ENCODE data around the gene DEFB129.
"Not testable (repeated sequence)": the region's sequence is repeated elsewhere in the genome, so short reads cannot be mapped to it uniquely, and the experiment has no call there.

DEFB129 gene, protein sequence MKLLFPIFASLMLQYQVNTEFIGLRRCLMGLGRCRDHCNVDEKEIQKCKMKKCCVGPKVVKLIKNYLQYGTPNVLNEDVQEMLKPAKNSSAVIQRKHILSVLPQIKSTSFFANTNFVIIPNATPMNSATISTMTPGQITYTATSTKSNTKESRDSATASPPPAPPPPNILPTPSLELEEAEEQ

DNA sequence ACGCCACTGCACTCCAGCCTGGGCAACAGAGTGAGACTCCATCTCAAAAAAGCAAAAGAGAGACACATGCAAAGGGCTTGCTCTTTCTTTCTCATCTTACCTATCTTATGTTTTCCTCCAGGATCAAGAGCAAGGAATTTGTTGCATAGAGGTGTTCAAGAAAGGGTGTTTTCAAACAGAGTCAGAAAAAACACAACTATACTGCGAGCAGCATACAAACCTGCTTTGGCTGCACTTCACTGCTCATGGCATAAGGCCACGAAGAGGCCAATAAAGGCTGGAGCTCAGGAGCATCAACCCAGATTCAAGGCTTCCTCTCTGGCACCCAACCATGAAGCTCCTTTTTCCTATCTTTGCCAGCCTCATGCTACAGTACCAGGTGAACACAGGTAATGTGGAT lies at the start of gene DEFB129:
DEFB129 (plus strand) TSS at position 301 of the 400 bp plus-strand sequence; CDS start at position 332, 31 bp downstream.
- in situ Hi-C loops (cut with MboI; ENCODE audit: low sequenced_read_pairs), result no loop called here

DNA sequence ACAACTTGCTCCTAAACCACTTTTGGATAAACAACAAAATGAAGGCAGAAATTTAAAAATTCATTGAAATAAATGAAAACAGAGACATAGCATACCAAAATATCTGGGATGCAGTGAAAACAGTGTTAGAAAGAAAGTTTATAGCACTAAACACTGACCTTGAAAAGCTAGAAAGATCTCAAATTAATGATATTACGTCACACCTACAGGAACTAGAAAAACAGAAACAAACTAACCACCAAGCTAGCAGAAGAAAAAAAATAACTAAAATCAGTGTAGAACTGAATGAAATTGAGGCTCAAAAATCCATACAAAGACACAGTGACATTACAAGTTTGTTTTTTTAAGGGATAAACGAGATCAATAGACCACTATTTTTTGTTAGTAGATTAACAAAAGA lies 42.8 kb upstream of the DEFB129 start:
- in situ Hi-C loops (cut with MboI; ENCODE audit: low sequenced_read_pairs), result no loop called here

DNA sequence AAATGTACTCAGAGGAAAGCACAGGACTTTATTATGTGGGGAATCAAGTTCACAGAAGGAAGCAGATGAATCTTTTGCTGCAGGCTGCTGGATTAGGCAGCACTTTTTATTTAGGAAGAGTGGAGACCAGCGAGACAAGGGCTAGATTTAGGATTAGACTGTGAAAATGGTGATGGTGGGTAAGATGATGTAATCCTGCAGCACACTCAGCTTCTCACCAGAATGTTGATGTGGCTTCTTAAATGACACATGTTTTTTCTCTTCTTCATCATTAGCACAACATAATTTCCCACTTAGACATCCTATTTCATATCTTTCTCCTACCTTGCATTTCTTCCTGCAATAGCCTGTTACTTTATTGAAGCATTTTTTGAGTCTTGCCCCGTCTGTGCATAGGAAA lies 39.3 kb upstream of the DEFB129 start:
- in situ Hi-C loops (cut with MboI; ENCODE audit: low sequenced_read_pairs), result no loop called here

DNA sequence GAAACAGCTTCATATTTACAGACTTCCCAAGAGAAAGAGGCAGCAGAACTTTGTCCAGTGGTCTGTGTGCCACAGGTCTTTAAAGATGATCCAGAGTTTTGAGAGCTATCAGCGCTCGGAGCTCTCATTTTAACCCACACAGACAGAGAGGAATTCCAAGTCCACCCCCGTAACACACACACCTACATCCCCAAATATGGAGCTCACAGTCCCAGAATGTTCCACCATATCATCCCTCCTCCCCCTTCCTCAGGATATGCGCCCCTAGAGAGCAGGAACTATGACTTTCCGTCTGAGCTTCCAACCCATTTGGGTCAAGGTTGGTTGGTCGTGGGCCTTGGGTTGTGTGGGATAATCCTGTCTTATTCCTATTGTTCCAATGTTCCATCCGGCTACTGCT lies 37.4 kb upstream of the DEFB129 start, which contains the start of gene DEFB128:
DEFB128 (minus strand) TSS at position 101 of the 400 bp plus-strand sequence; CDS start at position 13, 88 bp downstream.
- in situ Hi-C loops (cut with MboI; ENCODE audit: low sequenced_read_pairs), result no loop called here

DNA sequence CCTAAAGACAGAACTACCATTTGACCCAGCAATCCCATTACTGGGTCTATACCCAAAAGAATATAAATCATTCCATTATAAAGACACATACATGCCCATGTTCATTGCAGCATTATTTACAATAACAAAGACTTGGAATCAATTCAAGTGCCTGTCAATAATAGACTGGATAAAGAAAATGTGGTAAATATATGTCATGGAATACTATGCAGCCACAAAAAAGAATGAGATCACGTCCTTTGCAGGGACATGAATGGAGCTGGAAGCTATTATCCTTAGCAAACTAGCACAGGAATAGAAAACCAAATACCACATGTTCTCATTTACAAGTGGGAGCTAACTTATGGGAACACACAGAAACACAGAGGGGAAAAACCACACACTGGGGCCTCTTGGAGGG lies 28.8 kb upstream of the DEFB129 start:
- in situ Hi-C loops (cut with MboI; ENCODE audit: low sequenced_read_pairs), result no loop called here

DNA sequence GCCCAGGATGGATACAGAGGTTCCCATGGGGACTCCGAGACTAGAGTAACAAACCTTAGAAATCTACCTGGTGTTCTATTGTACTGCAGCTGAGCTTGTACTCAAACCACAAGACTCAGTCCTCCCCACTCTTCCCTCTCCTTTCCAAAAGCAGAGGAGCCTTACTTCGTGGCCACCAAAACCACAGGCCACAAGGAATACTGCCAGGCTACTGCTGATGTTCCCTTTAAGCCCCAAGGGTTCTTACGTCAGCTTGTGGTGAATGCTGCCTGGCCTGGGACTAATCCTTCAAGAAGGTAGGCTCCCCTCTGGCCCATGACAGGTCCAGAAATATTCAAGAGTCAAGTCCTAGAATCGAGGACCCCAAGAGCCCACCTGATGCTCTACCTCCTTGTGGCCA lies 27.1 kb upstream of the DEFB129 start:
- in situ Hi-C loops (cut with MboI; ENCODE audit: low sequenced_read_pairs), result no loop called here

DNA sequence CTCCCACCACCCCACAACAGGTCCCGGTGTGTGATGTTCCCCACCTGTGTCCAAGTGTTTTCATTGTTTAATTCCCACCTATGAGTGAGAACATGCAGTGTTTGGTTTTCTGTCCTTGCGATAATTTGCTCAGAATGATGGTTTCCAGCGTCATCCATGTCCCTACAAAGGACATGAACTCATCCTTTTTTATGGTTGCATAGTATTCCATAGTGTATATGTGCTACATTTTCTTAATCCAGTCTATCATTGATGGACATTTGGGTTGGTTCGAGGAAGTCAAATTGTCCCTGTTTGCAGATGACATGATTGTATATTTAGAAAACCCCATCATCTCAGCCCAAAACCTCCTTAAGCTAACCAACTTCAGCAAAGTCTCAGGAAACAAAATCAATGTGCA lies 23.4 kb upstream of the DEFB129 start:
- in situ Hi-C loops (cut with MboI; ENCODE audit: low sequenced_read_pairs), result not testable (repeated sequence)

DNA sequence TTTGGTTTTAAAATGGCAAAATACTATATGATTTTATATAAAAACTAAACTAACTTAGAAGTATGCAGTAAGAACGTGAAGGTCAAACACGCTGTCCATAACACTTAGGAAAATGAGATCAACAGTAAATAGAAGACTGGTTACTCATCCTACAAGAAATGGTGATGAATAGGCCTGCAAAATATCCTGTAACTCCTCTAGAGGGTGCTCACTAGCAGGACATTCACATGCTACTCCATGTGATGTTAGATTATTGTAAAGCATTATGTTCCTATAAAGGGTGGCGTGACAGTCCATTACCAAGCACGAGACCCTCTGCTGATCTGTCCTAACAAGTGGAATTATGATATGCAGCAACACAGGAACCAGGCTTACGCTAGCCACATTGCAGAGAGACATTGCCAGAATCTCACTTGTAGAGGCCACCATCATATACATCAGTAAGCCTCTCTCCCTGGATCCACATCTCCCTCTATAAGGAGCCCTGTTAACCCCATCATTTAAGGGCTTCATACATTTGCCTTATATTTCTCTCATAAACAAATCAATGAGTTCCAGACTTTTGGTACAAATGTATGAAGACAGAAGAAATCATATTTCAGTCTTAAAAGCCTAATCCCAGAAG lies 18.0 kb upstream of the DEFB129 start:
- in situ Hi-C loops (cut with MboI; ENCODE audit: low sequenced_read_pairs), result no loop called here

DNA sequence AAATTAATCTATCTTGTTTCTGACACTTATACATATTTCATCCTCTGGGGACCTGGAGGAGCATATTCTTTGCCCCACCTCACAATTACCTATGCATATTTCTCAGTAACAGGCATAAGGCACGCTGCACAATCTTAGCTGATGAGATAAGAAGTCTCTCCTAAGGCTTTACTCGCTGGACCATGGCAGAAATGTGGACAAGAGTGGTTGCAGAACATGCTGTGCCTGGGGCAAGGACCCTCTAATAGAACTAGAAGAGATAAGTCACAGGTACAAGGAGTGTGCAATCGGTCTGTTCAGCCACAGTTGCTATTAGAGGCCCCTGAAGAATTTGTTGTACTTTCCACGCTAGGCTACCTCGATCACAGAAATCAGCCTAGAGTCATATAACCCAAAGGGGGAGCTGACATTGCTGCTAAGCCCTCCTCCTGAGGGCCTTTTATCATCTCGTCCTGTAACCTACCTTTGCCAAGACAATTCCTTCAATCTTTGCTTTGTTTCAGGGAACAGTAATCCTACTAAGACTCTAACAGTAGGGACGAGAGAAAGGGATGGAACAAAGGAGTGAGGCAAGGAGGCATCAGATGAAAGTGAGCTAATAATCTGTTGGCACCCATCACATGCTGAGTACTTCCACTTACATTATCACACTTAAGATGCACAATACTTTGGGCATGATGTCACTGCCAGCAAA lies 16.1 kb upstream of the DEFB129 start:
- in situ Hi-C loops (cut with MboI; ENCODE audit: low sequenced_read_pairs), result no loop called here

DNA sequence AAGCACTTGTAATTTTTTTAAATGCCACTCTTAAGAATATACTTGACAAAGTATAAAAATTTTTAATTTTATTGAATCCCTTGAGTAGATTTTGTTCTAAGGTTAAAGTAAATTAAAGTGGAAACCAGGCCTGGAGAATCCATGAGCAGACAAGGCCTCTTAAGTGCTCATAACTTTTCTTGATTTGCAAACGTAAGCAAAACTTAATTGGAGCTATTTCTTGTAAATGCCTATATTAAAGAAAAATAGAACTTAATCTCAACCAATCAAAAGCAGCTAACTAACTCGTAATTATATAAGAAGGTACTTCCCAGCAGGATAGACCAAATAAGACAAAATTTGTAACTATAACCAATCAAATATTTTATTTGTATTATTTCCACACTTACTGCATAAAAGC lies 12.7 kb upstream of the DEFB129 start:
- in situ Hi-C loops (cut with MboI; ENCODE audit: low sequenced_read_pairs), result no loop called here

DNA sequence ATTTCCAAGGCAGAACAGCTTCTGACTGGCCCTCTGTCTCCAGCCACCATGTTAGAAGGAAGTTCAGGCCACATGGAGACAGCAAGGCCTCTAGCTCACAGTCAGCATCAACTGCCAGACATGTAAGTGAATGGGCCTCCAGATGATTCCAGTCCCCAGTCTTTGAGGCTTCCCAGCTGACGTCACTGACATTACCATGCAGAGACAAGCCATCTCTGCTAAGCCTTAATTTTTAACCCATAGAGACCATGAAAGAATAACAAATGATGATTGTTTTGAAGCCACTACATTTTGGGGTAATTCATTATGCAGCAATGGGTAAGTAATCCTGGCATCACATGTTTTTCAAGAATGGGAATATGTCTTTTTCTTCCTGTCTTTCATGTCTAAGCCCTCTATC lies 11.3 kb upstream of the DEFB129 start:
- in situ Hi-C loops (cut with MboI; ENCODE audit: low sequenced_read_pairs), result no loop called here

DNA sequence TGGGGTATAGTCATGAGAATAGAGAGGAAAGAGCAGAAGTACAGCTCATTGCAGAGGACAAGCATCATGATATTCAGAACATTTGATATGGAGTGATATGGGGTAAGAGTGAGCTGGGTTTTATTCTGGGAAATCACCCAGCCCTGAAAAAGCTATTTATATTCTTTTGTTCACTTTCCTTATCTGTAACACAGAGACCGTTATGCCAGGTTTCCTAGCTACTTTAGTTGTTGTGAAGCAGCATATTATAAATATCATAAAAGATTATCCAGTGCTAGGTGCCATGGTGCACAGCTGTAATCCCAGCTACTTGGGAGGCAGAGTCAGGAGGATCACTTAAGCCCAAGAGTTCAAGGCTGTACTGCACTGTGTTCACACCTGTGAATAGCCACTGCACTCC lies 9.8 kb upstream of the DEFB129 start:
- in situ Hi-C loops (cut with MboI; ENCODE audit: low sequenced_read_pairs), result no loop called here

DNA sequence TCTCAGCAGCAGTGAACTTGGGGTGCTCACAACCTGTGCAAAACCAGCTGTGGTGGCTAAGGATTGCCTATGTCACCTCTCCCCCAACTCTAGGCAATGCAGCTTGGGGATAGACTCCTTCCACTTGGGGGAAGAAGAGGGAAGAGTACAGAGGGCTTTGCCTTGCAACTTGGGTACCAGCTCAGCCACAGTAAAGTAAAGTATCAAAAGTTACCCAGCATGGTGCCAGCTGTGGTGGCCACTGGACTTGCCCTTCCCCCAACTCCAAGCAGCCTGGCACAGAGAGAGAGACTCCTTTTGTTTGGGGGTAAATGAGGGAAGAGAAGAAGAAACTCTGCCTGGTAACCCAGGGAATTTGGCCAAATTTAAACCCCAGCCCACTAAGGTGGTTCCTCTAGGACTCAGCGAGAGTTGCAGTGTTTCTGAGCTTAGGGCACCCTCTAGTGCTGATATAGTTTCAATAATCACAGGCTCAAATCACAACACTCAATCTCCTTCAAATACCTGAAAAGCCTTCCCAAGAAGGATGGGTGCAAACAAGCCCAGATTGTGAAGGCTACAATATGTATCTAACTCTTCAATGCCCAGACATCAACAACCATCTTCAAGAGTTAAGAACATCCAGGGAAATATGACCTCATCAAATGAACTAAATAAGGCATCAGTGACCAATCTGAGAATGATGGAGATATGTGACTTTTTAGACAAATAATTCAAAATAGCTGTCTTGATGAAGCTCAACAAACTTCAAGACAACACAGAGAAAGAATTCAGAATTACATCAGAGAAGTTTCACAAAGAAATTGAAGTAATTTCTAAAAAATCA lies 7.6 kb upstream of the DEFB129 start:
- in situ Hi-C loops (cut with MboI; ENCODE audit: low sequenced_read_pairs), result no loop called here

DNA sequence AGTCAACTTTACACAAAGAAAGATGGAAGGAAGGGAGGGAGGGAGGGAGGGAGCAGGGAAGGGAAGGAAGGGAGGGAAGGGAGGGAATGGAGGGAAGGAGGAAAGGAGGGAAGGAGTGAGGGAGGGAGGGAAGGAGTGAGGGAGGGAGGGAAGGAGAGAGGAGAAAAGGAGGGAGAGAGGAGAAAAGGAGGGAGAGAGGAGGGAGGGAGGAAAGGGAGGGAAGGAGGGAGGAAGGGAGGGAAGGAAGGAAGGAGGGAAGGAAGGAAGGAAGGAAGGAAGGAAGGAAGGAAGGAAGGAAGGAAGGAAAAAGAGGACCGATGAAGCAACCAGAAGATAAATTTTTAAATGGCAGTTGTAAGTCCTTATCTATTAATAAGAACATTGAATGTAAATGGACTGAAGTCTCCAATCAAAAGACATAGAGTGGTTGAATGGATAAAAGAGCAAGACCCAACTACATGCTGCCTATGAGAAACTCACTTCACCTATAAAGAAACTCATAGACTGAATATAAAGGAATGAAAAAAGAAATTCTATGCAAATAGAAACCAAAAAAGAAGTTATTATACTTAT lies 5.7 kb upstream of the DEFB129 start:
- in situ Hi-C loops (cut with MboI; ENCODE audit: low sequenced_read_pairs), result no loop called here

DNA sequence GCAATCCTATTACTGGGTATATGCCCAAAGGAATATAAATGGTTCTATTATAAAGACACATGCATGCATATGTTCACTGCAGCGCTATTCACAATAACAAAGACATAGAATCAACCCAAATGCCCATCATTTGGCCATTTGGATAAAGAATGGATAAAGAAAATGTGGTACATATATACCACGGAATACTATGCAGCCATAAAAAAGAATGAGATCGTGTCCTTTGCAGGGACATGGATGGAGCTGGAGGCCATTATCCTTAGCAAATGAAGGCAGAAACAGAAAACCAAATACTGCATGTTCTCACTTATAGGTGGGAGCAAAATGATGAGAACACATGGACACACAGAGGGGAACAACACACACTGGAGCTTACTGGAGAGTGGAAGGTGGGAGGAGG lies 1.2 kb upstream of the DEFB129 start:
- in situ Hi-C loops (cut with MboI; ENCODE audit: low sequenced_read_pairs), result not testable (repeated sequence)

DNA sequence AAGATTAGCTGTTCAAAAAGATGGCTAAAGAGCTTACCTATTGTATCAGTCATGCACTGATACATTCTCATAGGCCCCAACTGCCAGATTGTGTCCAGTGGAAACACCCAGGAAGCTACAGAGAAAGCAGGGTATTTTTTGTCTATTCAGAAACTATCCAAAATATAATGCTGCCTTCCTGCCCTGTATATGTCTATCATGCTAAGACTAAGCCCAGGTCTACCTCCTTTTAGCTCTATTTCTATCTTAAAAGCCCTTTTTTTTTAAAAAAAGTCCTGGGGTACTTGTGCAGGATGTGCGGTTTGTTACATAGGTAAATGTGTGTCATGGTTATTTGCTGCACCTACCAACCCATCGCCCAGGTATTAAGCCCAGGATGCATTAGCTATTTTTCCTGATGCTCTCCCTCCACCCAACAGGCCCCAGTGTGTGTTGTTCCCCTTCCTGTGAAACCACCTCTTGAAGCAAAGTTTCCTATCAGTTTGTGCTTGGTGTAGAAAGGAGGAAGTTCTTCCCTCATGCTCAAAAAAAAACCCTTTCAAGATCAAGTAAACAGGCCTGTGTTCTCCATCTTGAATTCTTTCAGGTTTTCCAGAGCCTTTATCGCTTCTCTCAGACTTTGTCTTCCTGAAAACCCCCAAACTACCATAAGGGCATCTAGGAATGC lies 514 bp downstream of the DEFB129 start:
- in situ Hi-C loops (cut with MboI; ENCODE audit: low sequenced_read_pairs), result no loop called here

DNA sequence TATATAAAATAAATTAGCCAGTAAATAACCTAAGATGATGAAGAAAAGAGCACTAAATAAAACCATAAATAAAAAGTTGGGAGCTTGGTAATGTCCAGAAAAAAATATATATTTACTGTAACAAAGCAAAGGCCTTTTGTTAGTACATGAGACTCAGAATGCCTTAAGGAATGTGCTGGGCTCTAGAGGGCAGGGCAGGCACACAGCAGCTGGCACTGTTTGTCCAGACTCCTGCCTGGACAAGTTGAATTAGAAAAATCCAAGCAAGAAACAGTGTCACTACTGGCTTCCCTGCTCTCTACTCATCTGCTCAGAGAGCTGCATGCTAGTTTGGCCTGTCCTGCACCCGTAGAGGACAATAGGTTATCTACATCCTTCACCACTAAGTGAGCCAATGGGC lies 8.8 kb downstream of the DEFB129 start:
- in situ Hi-C loops (cut with MboI; ENCODE audit: low sequenced_read_pairs), result no loop called here

DNA sequence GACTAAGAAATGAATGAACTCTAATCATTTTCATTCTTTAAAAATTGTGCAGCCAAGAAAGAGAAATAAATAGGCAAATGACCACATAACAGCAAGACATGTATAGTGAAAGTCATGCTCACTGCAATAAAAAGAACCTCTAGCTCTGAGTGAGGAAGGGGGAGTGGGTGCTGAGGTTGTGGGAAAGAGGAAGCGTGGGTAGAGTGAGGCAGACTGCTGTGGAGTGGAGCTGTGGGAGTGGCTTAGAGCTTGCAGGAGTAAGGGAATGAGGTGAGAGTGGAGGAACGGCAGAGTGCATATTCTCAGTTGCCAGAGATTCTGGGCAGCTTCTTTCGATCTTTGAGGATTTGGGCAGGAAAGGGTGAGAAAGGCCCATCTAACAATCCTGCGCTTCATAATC lies 10.4 kb downstream of the DEFB129 start:
- in situ Hi-C loops (cut with MboI; ENCODE audit: low sequenced_read_pairs), result no loop called here

DNA sequence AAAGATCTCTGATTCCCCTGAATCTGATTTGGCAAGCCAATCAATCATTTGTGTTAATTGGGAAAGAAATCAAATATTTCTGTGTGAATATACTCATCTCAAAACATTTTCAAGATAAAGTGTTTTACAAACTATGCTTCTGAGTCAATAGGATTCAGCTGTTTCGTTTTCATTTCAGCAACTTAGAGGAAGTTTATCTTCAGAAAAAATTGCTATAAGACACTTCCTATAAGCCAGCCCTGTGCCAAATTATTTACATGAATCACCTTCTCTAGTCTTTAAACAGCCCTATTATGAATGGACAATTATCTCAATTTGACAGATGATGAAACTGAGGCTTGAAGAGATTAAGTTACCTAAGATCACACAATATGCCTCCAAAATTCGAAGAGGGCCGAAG lies 10.9 kb downstream of the DEFB129 start:
- in situ Hi-C loops (cut with MboI; ENCODE audit: low sequenced_read_pairs), result no loop called here

DNA sequence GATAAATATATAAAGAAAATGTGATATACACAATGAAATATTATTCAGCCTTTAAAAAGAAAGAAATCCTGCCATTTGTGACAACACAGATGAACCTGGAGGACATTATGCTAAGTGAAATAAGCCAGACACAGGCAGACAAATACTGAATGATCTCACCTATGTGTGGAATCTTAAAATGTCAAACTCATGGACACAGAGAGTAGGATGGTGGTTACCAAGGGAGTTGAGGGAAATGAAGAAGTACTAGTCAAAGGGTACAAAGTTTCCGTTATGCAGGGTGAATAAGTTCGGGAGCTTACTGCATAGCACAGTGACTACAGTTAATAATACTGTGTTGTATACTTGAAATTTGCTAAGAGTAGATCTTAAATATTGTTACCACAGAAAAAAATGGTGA lies 15.8 kb downstream of the DEFB129 start:
- in situ Hi-C loops (cut with MboI; ENCODE audit: low sequenced_read_pairs), result no loop called here

DNA sequence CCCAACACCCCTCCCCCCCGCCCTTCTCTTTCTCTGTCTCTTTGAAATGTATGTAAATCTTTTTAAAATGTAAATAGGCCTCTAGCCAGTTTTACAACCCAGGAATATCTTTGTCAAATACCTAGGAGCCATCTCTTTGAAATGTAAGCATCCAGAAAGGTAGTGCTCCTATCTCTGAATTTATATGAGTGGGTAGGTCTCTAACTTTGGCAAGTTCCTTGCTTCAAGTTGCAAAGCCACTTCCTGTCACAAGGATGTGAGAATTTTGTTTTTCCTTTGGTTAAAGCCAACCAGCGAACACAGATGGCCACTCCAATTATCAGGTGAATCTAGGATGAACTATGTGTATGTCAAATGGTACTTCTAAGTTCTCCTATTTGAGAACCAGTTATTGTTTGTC lies 24.3 kb downstream of the DEFB129 start:
- in situ Hi-C loops (cut with MboI; ENCODE audit: low sequenced_read_pairs), result no loop called here

All from hTERT RPE-1 (cell line).